GM20000 (cell line): ENCODE measurements around the gene TXNDC5.
A peak's percentile ranks its signal among the peaks of the same experiment; 100 is the strongest.

Experiments
- DNase-seq: peaks from one replicate; pipeline ENCODE4 v3.0.0; 2012; ENCODE audit warnings: low spot score
- TF ChIP-seq, protein P1 (sequence below): IDR thresholded peaks from 2 replicates; pipeline ENCODE4 v1.5.1; 2012; ENCODE audit warnings: mild to moderate bottlenecking, control low read depth; ENCODE audit errors: extremely low read depth, missing control alignments

The TXNDC5 gene

DNA sequence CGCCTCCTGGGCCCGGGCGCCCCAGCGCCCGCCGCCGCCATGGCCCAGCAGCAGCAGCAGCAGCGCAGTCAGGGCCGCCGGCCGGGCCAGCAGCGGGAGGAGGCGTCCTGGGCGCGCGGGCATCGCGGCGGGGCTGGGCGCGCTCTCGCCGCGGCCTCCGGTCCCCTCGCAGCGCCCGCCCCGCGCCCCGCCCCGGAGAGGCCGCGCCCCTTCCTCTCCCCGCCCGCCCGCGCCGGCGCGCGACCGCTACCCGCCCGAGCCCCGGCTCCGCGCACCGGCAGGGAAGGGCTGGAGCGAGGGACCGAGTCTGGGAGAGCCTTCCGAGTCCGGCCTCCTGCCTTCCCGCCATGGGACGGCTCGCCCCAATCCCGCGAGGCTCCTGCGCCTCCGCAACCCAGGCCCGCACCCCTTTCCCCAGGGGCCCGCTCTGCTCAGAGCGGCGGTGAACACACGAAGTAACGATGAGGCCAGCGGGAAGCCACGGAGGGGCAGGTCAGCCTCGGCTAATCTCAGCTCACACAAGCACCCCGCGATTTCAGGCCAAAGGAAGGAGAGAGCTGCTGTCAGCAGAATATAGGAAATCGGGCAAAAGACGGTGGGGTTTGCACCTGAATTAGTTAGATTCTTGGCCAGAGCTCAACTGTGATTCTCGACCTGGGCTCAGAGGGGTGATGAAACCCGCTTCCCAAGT lies at the start of gene TXNDC5:
TXNDC5 (minus strand) TSS at position 135 of the 691 bp plus-strand sequence; CDS start at position 123, 12 bp downstream.
- TF ChIP-seq, protein P1, sequence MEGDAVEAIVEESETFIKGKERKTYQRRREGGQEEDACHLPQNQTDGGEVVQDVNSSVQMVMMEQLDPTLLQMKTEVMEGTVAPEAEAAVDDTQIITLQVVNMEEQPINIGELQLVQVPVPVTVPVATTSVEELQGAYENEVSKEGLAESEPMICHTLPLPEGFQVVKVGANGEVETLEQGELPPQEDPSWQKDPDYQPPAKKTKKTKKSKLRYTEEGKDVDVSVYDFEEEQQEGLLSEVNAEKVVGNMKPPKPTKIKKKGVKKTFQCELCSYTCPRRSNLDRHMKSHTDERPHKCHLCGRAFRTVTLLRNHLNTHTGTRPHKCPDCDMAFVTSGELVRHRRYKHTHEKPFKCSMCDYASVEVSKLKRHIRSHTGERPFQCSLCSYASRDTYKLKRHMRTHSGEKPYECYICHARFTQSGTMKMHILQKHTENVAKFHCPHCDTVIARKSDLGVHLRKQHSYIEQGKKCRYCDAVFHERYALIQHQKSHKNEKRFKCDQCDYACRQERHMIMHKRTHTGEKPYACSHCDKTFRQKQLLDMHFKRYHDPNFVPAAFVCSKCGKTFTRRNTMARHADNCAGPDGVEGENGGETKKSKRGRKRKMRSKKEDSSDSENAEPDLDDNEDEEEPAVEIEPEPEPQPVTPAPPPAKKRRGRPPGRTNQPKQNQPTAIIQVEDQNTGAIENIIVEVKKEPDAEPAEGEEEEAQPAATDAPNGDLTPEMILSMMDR, result no peak
- DNase-seq, result peak; percentile 96

DNA sequence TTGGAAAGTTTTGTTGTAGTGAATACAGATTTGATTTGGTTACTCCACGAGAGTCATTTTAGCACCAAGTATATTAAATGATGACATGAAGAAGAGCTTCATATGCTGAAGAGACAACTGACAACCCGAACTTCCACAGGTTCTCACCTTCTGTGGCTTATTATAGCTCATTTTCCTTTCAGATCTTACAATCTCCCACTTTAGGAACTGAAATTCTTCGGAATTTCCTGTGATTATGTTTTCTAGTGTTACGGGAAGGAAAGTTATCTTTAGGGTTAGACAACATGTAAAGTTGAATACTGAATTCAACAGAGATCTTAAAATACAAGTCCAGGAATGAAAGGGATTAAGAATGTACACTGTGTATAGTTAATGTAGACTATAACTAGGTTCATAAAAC lies 49.6 kb upstream of the TXNDC5 start:
- no peak for DNase-seq
- TF ChIP-seq, protein P1, result no peak

DNA sequence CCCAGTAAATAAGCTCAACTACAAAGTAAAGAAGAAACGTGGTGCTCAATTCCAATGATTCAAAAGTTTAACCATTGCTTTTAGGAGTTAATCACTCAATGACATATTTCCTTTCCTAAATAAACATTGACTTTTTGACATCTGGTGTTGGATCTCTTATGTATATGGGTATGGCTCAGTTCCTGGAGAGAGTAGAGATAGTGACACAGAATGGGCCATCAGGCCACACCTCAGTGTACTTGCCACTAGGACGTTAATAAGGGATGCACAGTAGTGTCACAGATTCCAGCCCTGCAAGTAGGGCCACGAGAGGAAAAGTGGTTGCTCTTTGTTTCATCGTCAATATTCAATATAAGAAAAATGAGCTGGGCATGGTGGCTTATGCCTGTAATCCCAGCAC lies 48.9 kb upstream of the TXNDC5 start:
- DNase-seq, result no peak
- TF ChIP-seq, protein P1, result no peak

DNA sequence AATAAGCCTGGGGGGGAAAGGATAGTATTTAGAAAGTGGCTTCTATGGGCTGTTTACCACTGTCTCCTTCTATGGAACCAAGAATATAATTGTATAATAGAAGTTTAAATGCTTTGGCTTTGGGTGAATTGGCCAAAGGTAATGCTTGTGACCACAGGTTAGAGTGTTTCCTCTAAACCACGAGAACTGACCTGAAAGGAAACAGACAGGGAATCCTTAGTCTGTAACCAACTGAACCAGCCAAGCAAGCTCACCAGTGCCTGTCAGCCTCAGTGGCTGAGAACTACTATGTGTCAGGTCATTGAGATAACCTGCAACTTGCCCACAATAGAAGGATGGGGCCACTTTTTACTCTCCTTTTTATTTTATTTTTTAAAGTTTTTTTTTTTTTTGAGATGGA lies 47.9 kb upstream of the TXNDC5 start:
- TF ChIP-seq, protein P1, result no peak
- DNase-seq, result no peak

DNA sequence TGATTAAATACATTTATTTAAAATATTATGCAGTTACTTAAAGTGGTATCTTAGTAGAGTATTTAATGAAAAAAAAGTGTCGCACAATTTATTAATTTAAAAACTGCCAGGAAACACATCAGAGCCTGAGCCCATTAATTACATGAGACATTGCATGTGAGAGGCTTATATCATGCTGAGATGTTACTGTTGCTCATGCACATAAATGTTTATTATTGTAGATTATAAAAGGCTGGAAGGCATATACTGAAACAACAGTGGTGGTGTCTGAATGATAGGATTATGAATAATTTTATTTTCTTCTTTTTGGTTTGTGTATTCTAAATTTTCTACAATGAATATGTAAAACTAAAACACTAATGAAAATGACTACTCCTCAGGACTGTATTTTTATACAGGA lies 45.7 kb upstream of the TXNDC5 start:
- TF ChIP-seq, protein P1, result no peak
- DNase-seq, result no peak

DNA sequence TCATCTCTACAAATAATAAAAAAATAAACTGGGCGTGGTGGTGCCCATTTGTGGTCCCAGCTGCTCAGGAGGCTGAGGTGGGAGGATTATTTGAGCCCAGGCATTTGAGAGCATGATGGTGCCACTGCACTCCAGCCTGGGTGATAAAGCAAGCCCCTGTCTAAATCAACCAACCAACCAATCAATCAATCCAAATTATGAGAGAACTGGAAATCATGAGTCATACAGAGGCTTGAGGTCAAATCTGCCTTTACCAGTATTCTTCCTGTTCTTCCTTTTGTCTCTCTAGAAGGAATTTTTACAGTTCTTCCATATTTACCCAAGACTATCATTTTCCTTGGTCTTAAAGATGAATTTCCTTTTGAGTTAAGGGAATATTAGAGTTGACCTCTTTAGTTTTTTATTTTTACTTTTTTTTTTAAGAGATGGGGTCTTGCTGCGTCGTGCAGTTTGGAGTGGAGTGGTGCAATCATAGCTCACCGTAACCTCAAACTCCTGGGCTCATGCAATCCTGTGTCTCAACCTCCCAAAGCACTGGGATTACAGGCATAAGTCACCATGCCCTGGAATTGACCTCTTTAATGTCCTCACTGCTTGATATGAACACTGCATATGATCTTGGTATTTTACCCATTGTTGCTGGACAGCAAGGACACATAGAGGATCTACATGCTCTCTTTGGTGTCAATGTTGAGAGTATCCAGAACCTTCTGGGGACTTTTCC lies 44.1 kb upstream of the TXNDC5 start:
- DNase-seq, result no peak
- TF ChIP-seq, protein P1, result no peak

DNA sequence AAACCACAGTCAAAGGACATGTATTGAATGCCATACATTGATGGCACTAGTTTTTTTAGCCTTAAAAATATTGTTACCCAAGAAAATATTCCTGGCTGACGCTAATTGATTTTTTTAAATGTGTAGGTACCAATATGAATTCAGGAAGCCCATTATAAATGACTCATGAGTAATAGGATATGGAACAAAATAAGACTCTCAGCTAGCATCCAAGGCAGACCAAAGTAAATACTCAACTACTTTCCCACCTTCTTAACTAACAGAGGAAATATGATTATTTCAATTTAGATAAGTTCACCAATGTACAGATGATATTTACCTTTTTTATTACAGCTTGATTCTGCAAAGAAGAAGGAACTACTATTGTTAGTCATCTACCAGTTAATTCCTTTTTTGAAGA lies 43.2 kb upstream of the TXNDC5 start:
- DNase-seq, result no peak
- TF ChIP-seq, protein P1, result no peak
